ENCODE results near the gene SEC22C.

The SEC22C gene

GRCh38 chr3:42535981-42536784 lies 45.6 kb downstream of the SEC22C start:
- H3K27me3 ChIP-seq (ENCODE audit: control insufficient read depth in 1 of 2, insufficient read depth in 1 of 2, low read length in 2 of 2) = peaks cover 26 to 54% of the 10 kb centered on the region in 2 experiments
- no peak overlapping the region for H4K91ac ChIP-seq (ENCODE audit: low read length)
- no peak overlapping the region for H2AK5ac ChIP-seq (ENCODE audit: low read length, severe bottlenecking)
- H2AFZ ChIP-seq (ENCODE audit: low read depth, low read length) = no peak overlapping the region
- H3K4me1 ChIP-seq (ENCODE audit: control insufficient read depth, insufficient read depth, low read depth, low read length) = no peaks in the 10 kb centered on the region
- WGBS = 83% methylated on average over 29 of the region's 35 CpGs
- H3K9ac ChIP-seq (ENCODE audit: low read length) = no peak overlapping the region
- no peak overlapping the region for H2BK5ac ChIP-seq (ENCODE audit: low read depth, low read length, poor library complexity, severe bottlenecking)
- no peaks in the 10 kb centered on the region for H3K79me1 ChIP-seq (replicated peaks; ENCODE audit: low read length, poor library complexity, severe bottlenecking)
- H3K36me3 ChIP-seq (ENCODE audit: control insufficient read depth in 1 of 2, insufficient read depth in 2 of 2, low read depth in 1 of 2, low read length in 2 of 2) = no peaks in the 10 kb centered on the region
- H3K9me3 ChIP-seq (ENCODE audit: control insufficient read depth, low read length) = no peaks in the 10 kb centered on the region
- no peak overlapping the region for H3K23ac ChIP-seq (ENCODE audit: low read length in 2 of 2)
- no peak overlapping the region for H4K8ac ChIP-seq (ENCODE audit: low read length)
- no peak overlapping the region for H2BK120ac ChIP-seq (ENCODE audit: low read depth, low read length)
- no peak overlapping the region for H2BK12ac ChIP-seq (ENCODE audit: low read length in 2 of 2)
- no peak overlapping the region for H2BK15ac ChIP-seq (ENCODE audit: low read depth, poor library complexity, severe bottlenecking)
- H3K27ac ChIP-seq (ENCODE audit: low read length, poor library complexity, severe bottlenecking) = no peak overlapping the region
- no peak overlapping the region for H3K14ac ChIP-seq (ENCODE audit: low read length in 2 of 2)
- H3K18ac ChIP-seq (ENCODE audit: low read depth in 1 of 2, low read length in 2 of 2) = no peak overlapping the region
- no peak overlapping the region for H3K4me3 ChIP-seq (ENCODE audit: insufficient read depth in 1 of 2, low read depth in 1 of 2, low read length in 2 of 2)
- H3K4ac ChIP-seq (ENCODE audit: low read depth in 1 of 2, low read length in 2 of 2) = no peak overlapping the region
- DNase-seq = peak; percentile 18
- no peak overlapping the region for H3K4me2 ChIP-seq (ENCODE audit: low read length, poor library complexity, severe bottlenecking)

DNA sequence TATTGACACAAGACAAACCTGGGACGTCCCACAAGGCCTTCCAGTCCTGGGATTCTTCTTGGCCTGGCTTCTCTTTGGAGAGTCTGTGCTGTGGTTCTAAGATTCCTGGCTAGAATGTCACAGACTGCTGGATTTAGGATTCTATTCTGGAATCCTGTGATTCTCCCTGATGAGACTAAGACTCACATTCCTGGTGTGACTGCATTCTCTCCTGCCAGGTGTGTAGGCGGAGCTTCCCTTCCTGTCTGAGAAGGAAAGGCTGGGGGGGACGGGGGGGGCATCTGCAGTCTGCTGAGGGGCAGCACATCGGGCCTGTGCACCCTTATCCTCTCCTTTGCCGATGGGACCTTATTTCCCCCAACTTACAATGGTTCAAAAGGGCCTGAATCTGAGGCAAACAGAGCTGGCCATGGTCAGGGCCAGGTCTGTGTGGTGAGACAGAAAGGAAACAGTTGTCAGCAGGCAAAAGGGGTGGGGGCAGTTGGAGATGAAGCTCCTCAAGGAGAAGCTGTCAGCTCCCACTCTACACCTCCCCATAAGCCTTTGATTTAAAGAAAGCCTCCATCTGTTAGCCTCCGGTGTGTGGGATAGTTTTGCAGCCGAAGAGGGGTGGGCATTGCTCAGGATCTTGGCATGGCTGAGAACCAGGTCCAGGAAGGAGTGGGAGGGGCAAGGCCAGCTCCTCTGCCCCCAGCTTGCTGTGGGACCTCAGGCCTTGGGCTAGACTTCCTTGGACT lies 48.4 kb downstream of the SEC22C start:
- Histone ChIP-seq H3K18ac (ENCODE audit: low read depth in 1 of 2, low read length in 2 of 2) (no peak overlapping the region), H3K9me3 (ENCODE audit: control insufficient read depth, low read length) (no peaks in the 10 kb centered on the region), H2BK5ac (ENCODE audit: low read depth, low read length, poor library complexity, severe bottlenecking) (no peak overlapping the region), H3K27me3 (ENCODE audit: control insufficient read depth in 1 of 2, insufficient read depth in 1 of 2, low read length in 2 of 2) (peaks cover 30 to 71% of the 10 kb centered on the region in 2 experiments), H3K23ac (ENCODE audit: low read length in 2 of 2) (no peak overlapping the region), H2AK5ac (ENCODE audit: low read length, severe bottlenecking) (no peak overlapping the region), H3K79me1 (replicated peaks; ENCODE audit: low read length, poor library complexity, severe bottlenecking) (no peaks in the 10 kb centered on the region), H3K36me3 (ENCODE audit: control insufficient read depth in 1 of 2, insufficient read depth in 2 of 2, low read depth in 1 of 2, low read length in 2 of 2) (no peaks in the 10 kb centered on the region), H3K9ac (ENCODE audit: low read length) (no peak overlapping the region), H3K4me2 (ENCODE audit: low read length, poor library complexity, severe bottlenecking) (no peak overlapping the region), H4K91ac (ENCODE audit: low read length) (no peak overlapping the region), H4K8ac (ENCODE audit: low read length) (no peak overlapping the region), H2AFZ (ENCODE audit: low read depth, low read length) (no peak overlapping the region), H3K4ac (ENCODE audit: low read depth in 1 of 2, low read length in 2 of 2) (no peak overlapping the region), H3K4me3 (ENCODE audit: insufficient read depth in 1 of 2, low read depth in 1 of 2, low read length in 2 of 2) (no peak overlapping the region), H2BK120ac (ENCODE audit: low read depth, low read length) (no peak overlapping the region), H3K4me1 (ENCODE audit: control insufficient read depth, insufficient read depth, low read depth, low read length) (peaks cover 7% of the 10 kb centered on the region), H2BK15ac (ENCODE audit: low read depth, poor library complexity, severe bottlenecking) (no peak overlapping the region), H2BK12ac (ENCODE audit: low read length in 2 of 2) (no peak overlapping the region), H3K14ac (ENCODE audit: low read length in 2 of 2) (no peak overlapping the region), H3K27ac (ENCODE audit: low read length, poor library complexity, severe bottlenecking) (no peak overlapping the region)
- 63% methylated on average over 6 of the region's 7 CpGs for WGBS
- no peak for DNase-seq

- Histone ChIP-seq H4K91ac (ENCODE audit: low read length) (no peak overlapping the region), H3K18ac (ENCODE audit: low read depth in 1 of 2, low read length in 2 of 2) (no peak overlapping the region), H2BK12ac (ENCODE audit: low read length in 2 of 2) (no peak overlapping the region), H3K27ac (ENCODE audit: low read length, poor library complexity, severe bottlenecking) (no peak overlapping the region), H3K4me2 (ENCODE audit: low read length, poor library complexity, severe bottlenecking) (no peak overlapping the region), H2AK5ac (ENCODE audit: low read length, severe bottlenecking) (no peak overlapping the region), H3K9me3 (ENCODE audit: control insufficient read depth, low read length) (no peaks in the 10 kb centered on the region), H3K9ac (ENCODE audit: low read length) (no peak overlapping the region), H3K14ac (ENCODE audit: low read length in 2 of 2) (no peak overlapping the region), H2AFZ (ENCODE audit: low read depth, low read length) (no peak overlapping the region), H3K23ac (ENCODE audit: low read length in 2 of 2) (no peak overlapping the region), H3K4ac (ENCODE audit: low read depth in 1 of 2, low read length in 2 of 2) (no peak overlapping the region), H3K79me1 (replicated peaks; ENCODE audit: low read length, poor library complexity, severe bottlenecking) (no peaks in the 10 kb centered on the region), H3K4me3 (ENCODE audit: insufficient read depth in 1 of 2, low read depth in 1 of 2, low read length in 2 of 2) (no peak overlapping the region), H2BK120ac (ENCODE audit: low read depth, low read length) (no peak overlapping the region), H3K27me3 (ENCODE audit: control insufficient read depth in 1 of 2, insufficient read depth in 1 of 2, low read length in 2 of 2) (peaks cover 24 to 72% of the 10 kb centered on the region in 2 experiments), H3K36me3 (ENCODE audit: control insufficient read depth in 1 of 2, insufficient read depth in 2 of 2, low read depth in 1 of 2, low read length in 2 of 2) (no peaks in the 10 kb centered on the region), H4K8ac (ENCODE audit: low read length) (no peak overlapping the region), H2BK5ac (ENCODE audit: low read depth, low read length, poor library complexity, severe bottlenecking) (no peak overlapping the region), H2BK15ac (ENCODE audit: low read depth, poor library complexity, severe bottlenecking) (no peak overlapping the region), H3K4me1 (ENCODE audit: control insufficient read depth, insufficient read depth, low read depth, low read length) (peaks cover 11% of the 10 kb centered on the region)
- DNase-seq = no peak
- 87% methylated on average over 4 of the region's 4 CpGs for WGBS
Observed at GRCh38 chr3:42532229-42532628, 49.5 kb downstream of the SEC22C start.

GRCh38 chr3:42531470-42531869 lies 50.3 kb downstream of the SEC22C start:
- H3K23ac ChIP-seq (ENCODE audit: low read length in 2 of 2) = no peak overlapping the region
- H3K27me3 ChIP-seq (ENCODE audit: control insufficient read depth in 1 of 2, insufficient read depth in 1 of 2, low read length in 2 of 2) = peaks cover 24 to 72% of the 10 kb centered on the region in 2 experiments
- H4K8ac ChIP-seq (ENCODE audit: low read length) = no peak overlapping the region
- no peak overlapping the region for H2BK12ac ChIP-seq (ENCODE audit: low read length in 2 of 2)
- H3K4me2 ChIP-seq (ENCODE audit: low read length, poor library complexity, severe bottlenecking) = no peak overlapping the region
- H2AFZ ChIP-seq (ENCODE audit: low read depth, low read length) = no peak overlapping the region
- H3K18ac ChIP-seq (ENCODE audit: low read depth in 1 of 2, low read length in 2 of 2) = no peak overlapping the region
- H3K36me3 ChIP-seq (ENCODE audit: control insufficient read depth in 1 of 2, insufficient read depth in 2 of 2, low read depth in 1 of 2, low read length in 2 of 2) = no peaks in the 10 kb centered on the region
- DNase-seq = no peak
- no peak overlapping the region for H2BK120ac ChIP-seq (ENCODE audit: low read depth, low read length)
- no peak overlapping the region for H3K4me3 ChIP-seq (ENCODE audit: insufficient read depth in 1 of 2, low read depth in 1 of 2, low read length in 2 of 2)
- no peak overlapping the region for H3K9ac ChIP-seq (ENCODE audit: low read length)
- no peak overlapping the region for H3K14ac ChIP-seq (ENCODE audit: low read length in 2 of 2)
- H3K9me3 ChIP-seq (ENCODE audit: control insufficient read depth, low read length) = no peaks in the 10 kb centered on the region
- H3K4me1 ChIP-seq (ENCODE audit: control insufficient read depth, insufficient read depth, low read depth, low read length) = peaks cover 11% of the 10 kb centered on the region
- no peak overlapping the region for H2BK15ac ChIP-seq (ENCODE audit: low read depth, poor library complexity, severe bottlenecking)
- H3K27ac ChIP-seq (ENCODE audit: low read length, poor library complexity, severe bottlenecking) = no peak overlapping the region
- no peak overlapping the region for H2AK5ac ChIP-seq (ENCODE audit: low read length, severe bottlenecking)
- no peak overlapping the region for H2BK5ac ChIP-seq (ENCODE audit: low read depth, low read length, poor library complexity, severe bottlenecking)
- no peak overlapping the region for H3K4ac ChIP-seq (ENCODE audit: low read depth in 1 of 2, low read length in 2 of 2)
- no peak overlapping the region for H4K91ac ChIP-seq (ENCODE audit: low read length)
- H3K79me1 ChIP-seq (replicated peaks; ENCODE audit: low read length, poor library complexity, severe bottlenecking) = no peaks in the 10 kb centered on the region
- 82% methylated on average over 5 of the region's 6 CpGs for WGBS
